ENCODE measurements around the gene B3GALT2.

B3GALT2 gene

GRCh38 chr1:193156822-193157142 is 29.6 kb downstream of the B3GALT2 start:
- H3K4me1 ChIP-seq: no peaks in the 10 kb centered on the region
- H3K4me3 ChIP-seq: no peak overlapping the region
- no peaks in the 10 kb centered on the region for H3K27me3 ChIP-seq (ENCODE audit: low read depth)
- no peaks in the 10 kb centered on the region for H3K9me3 ChIP-seq
- in situ Hi-C loops (cut with MboI; ENCODE audit: low sequenced_read_pairs): no loop called here
- no peak for DNase-seq (ENCODE audit: low spot score in 2 of 2)
- peaks cover 14% of the 10 kb centered on the region for H3K36me3 ChIP-seq (replicated peaks)

GRCh38 chr1:193156117-193156821 is 30.1 kb downstream of the B3GALT2 start:
- Histone ChIP-seq H3K36me3 (replicated peaks) (peaks cover 16% of the 10 kb centered on the region), H3K27me3 (ENCODE audit: low read depth) (no peaks in the 10 kb centered on the region), H3K4me1 (no peaks in the 10 kb centered on the region), H3K4me3 (no peak overlapping the region), H3K9me3 (no peaks in the 10 kb centered on the region)
- DNase-seq (ENCODE audit: low spot score in 2 of 2): no peak
- in situ Hi-C loops (cut with MboI; ENCODE audit: low sequenced_read_pairs): no loop called here

- in situ Hi-C loops (cut with MboI; ENCODE audit: low sequenced_read_pairs): no loop called here
- Histone ChIP-seq H3K4me1 (peaks cover 9% of the 10 kb centered on the region), H3K27me3 (ENCODE audit: low read depth) (no peaks in the 10 kb centered on the region), H3K4me3 (no peak overlapping the region), H3K9me3 (no peaks in the 10 kb centered on the region), H3K36me3 (replicated peaks) (peaks cover 44% of the 10 kb centered on the region)
- DNase-seq (ENCODE audit: low spot score in 2 of 2): no peak
These were observed 41.4 kb downstream of the B3GALT2 start for GRCh38 chr1:193144999-193145398.

- Histone ChIP-seq H3K4me1 (peaks cover 9% of the 10 kb centered on the region), H3K9me3 (no peaks in the 10 kb centered on the region), H3K4me3 (no peak overlapping the region), H3K27me3 (ENCODE audit: low read depth) (no peaks in the 10 kb centered on the region), H3K36me3 (replicated peaks) (peaks cover 44% of the 10 kb centered on the region)
- in situ Hi-C loops (cut with MboI; ENCODE audit: low sequenced_read_pairs): no loop called here
- DNase-seq (ENCODE audit: low spot score in 2 of 2): no peak
These were observed 42.0 kb downstream of the B3GALT2 start for GRCh38 chr1:193144361-193144938.

- in situ Hi-C loops (cut with MboI; ENCODE audit: low sequenced_read_pairs): no loop called here
- H3K27me3 ChIP-seq (ENCODE audit: low read depth): no peaks in the 10 kb centered on the region
- H3K4me3 ChIP-seq: no peak overlapping the region
- peaks cover 9% of the 10 kb centered on the region for H3K4me1 ChIP-seq
- peaks cover 44% of the 10 kb centered on the region for H3K36me3 ChIP-seq (replicated peaks)
- no peaks in the 10 kb centered on the region for H3K9me3 ChIP-seq
- DNase-seq (ENCODE audit: low spot score in 2 of 2): no peak
These were observed 43.1 kb downstream of the B3GALT2 start for GRCh38 chr1:193143285-193143684.

GRCh38 chr1:193142409-193142808 is 44.0 kb downstream of the B3GALT2 start:
- H3K27me3 ChIP-seq (ENCODE audit: low read depth): no peaks in the 10 kb centered on the region
- H3K9me3 ChIP-seq: no peaks in the 10 kb centered on the region
- no peak overlapping the region for H3K4me3 ChIP-seq
- H3K4me1 ChIP-seq: peaks cover 9% of the 10 kb centered on the region
- no peak for DNase-seq (ENCODE audit: low spot score in 2 of 2)
- H3K36me3 ChIP-seq (replicated peaks): peaks cover 46% of the 10 kb centered on the region
- in situ Hi-C loops (cut with MboI; ENCODE audit: low sequenced_read_pairs): no loop called here

GRCh38 chr1:193141804-193142203 is 44.6 kb downstream of the B3GALT2 start:
- DNase-seq (ENCODE audit: low spot score in 2 of 2): no peak
- no peak overlapping the region for H3K4me3 ChIP-seq
- peaks cover 9% of the 10 kb centered on the region for H3K4me1 ChIP-seq
- in situ Hi-C loops (cut with MboI; ENCODE audit: low sequenced_read_pairs): no loop called here
- no peaks in the 10 kb centered on the region for H3K27me3 ChIP-seq (ENCODE audit: low read depth)
- no peaks in the 10 kb centered on the region for H3K9me3 ChIP-seq
- H3K36me3 ChIP-seq (replicated peaks): peaks cover 52% of the 10 kb centered on the region

GRCh38 chr1:193140254-193140653 is 46.2 kb downstream of the B3GALT2 start:
- Histone ChIP-seq H3K4me1 (peaks cover 9% of the 10 kb centered on the region), H3K36me3 (replicated peaks) (peaks cover 51% of the 10 kb centered on the region), H3K27me3 (ENCODE audit: low read depth) (no peaks in the 10 kb centered on the region), H3K9me3 (no peaks in the 10 kb centered on the region), H3K4me3 (no peak overlapping the region)
- in situ Hi-C loops (cut with MboI; ENCODE audit: low sequenced_read_pairs): no loop called here
- DNase-seq (ENCODE audit: low spot score in 2 of 2): no peak

- in situ Hi-C loops (cut with MboI; ENCODE audit: low sequenced_read_pairs): no loop called here
- Histone ChIP-seq H3K36me3 (replicated peaks) (peaks cover 32% of the 10 kb centered on the region), H3K27me3 (ENCODE audit: low read depth) (no peaks in the 10 kb centered on the region), H3K4me1 (no peaks in the 10 kb centered on the region; the same call in 1 of the 2 replicates), H3K9me3 (no peaks in the 10 kb centered on the region), H3K4me3 (no peak overlapping the region)
- DNase-seq (ENCODE audit: low spot score in 2 of 2): no peak
These were observed 55.0 kb downstream of the B3GALT2 start for GRCh38 chr1:193131266-193131860.
